ENCODE results near the gene RHBDD1.

- peak; percentile 74 for TF ChIP-seq CTCF (IDR thresholded peaks at IDR 0.05; ENCODE audit: insufficient read depth, low read depth, low read length)
- no peak for TF ChIP-seq EZH2 (IDR thresholded peaks at IDR 0.05; ENCODE audit: insufficient read depth, low read length)
These were observed 149.1 kb downstream of the RHBDD1 start for GRCh38 chr2:226984750-226985582.
